Measurements from ENCODE around the gene SHANK3.
"Not testable (repeated sequence)": the region's sequence is repeated elsewhere in the genome, so short reads cannot be mapped to it uniquely, and the experiment has no call there.

Gene SHANK3

GRCh38 chr22:50672471-50673230 is at the start of gene SHANK3:
Gene SHANK3, plus strand, starts transcription at chr22:50672823.
- in situ Hi-C loops (cut with HindIII; ENCODE audit: low sequenced_read_pairs) = no loop called here

GRCh38 chr22:50624347-50625130 is 48.1 kb upstream of the SHANK3 start:
- in situ Hi-C loops (cut with HindIII; ENCODE audit: low sequenced_read_pairs) = loop anchor here (5.0 kb wide), 1 partner anchor 47 kb away; the partner anchor contains the start of gene CPT1B

GRCh38 chr22:50625131-50625567 is 47.5 kb upstream of the SHANK3 start:
- in situ Hi-C loops (cut with HindIII; ENCODE audit: low sequenced_read_pairs) = loop anchor here (5.0 kb wide), 1 partner anchor 48 kb away; the partner anchor contains the start of gene CPT1B

- in situ Hi-C loops (cut with HindIII; ENCODE audit: low sequenced_read_pairs) = loop anchor here (5.0 kb wide), 1 partner anchor 48 kb away; the partner anchor contains the start of gene CPT1B
Observed at GRCh38 chr22:50625568-50626313, 46.9 kb upstream of the SHANK3 start.

GRCh38 chr22:50626314-50626849 is 46.2 kb upstream of the SHANK3 start:
- in situ Hi-C loops (cut with HindIII; ENCODE audit: low sequenced_read_pairs) = loop anchor here (5.0 kb wide), 1 partner anchor 49 kb away; the partner anchor contains the start of gene CPT1B

GRCh38 chr22:50626850-50627641 is 45.6 kb upstream of the SHANK3 start:
- in situ Hi-C loops (cut with HindIII; ENCODE audit: low sequenced_read_pairs) = loop anchor here (5.0 kb wide), 1 partner anchor 50 kb away; the partner anchor contains the start of gene CPT1B

- in situ Hi-C loops (cut with HindIII; ENCODE audit: low sequenced_read_pairs) = loop anchor here (5.0 kb wide), 1 partner anchor 51 kb away; the partner anchor contains the start of gene CPT1B
Observed at GRCh38 chr22:50627642-50628542, 44.7 kb upstream of the SHANK3 start, which contains the start of gene ARSA. Gene ARSA, minus strand, starts transcription at chr22:50628152. Its CDS starts 373 bp downstream, at chr22:50627779.

- in situ Hi-C loops (cut with HindIII; ENCODE audit: low sequenced_read_pairs) = loop anchor here (5.0 kb wide), 1 partner anchor 51 kb away; the partner anchor contains the start of gene CPT1B
Observed at GRCh38 chr22:50628543-50629134, 44.0 kb upstream of the SHANK3 start.

- in situ Hi-C loops (cut with HindIII; ENCODE audit: low sequenced_read_pairs) = loop anchor here (5.0 kb wide), 1 partner anchor 37 kb away; no protein-coding TSS in a partner anchor
Observed at GRCh38 chr22:50630376-50630775, 42.2 kb upstream of the SHANK3 start.

GRCh38 chr22:50633086-50633485 is 39.5 kb upstream of the SHANK3 start:
- in situ Hi-C loops (cut with HindIII; ENCODE audit: low sequenced_read_pairs) = loop anchor here (5.0 kb wide), 1 partner anchor 34 kb away; no protein-coding TSS in a partner anchor

- in situ Hi-C loops (cut with HindIII; ENCODE audit: low sequenced_read_pairs) = loop anchor here (5.0 kb wide), 1 partner anchor 34 kb away; no protein-coding TSS in a partner anchor
Observed at GRCh38 chr22:50633771-50634170, 38.9 kb upstream of the SHANK3 start.

GRCh38 chr22:50635591-50635990 is 37.0 kb upstream of the SHANK3 start:
- in situ Hi-C loops (cut with HindIII; ENCODE audit: low sequenced_read_pairs) = no loop called here

GRCh38 chr22:50640296-50640695 is 32.3 kb upstream of the SHANK3 start:
- in situ Hi-C loops (cut with HindIII; ENCODE audit: low sequenced_read_pairs) = not testable (repeated sequence)

GRCh38 chr22:50640857-50641647 is 31.6 kb upstream of the SHANK3 start:
- in situ Hi-C loops (cut with HindIII; ENCODE audit: low sequenced_read_pairs) = no loop called here

GRCh38 chr22:50641696-50642607 is 30.7 kb upstream of the SHANK3 start:
- in situ Hi-C loops (cut with HindIII; ENCODE audit: low sequenced_read_pairs) = no loop called here
